Activated naive CD4-positive, alpha-beta T cell treated with anti-CD3 and anti-CD28 coated beads, Interleukin-2, amount 50 U/mL, for 72 hours (primary cell): ENCODE measurements around the gene CDKL2. TPM values are rescaled to one million over a fixed set of nuclear protein-coding genes. Genes with fewer than 3 reads are reported as not detected.
"Not testable (repeated sequence)": the region's sequence is repeated elsewhere in the genome, so short reads cannot be mapped to it uniquely, and the experiment has no call there.

Experiments
- ATAC-seq, 2 donors: fragments of 150-1000 bp; cut with Tn5 transposase; 2 replicates each; pipeline ENCODE4 v1.10.0; 2021; ENCODE audit warnings: mild to moderate bottlenecking in 2 of 2, moderate library complexity in 2 of 2
- DNase-seq, 2 donors: peaks; one replicate each; pipeline ENCODE4 v3.0.0; 2021 to 2022; ENCODE audit warnings: low spot score in 2 of 2
- H3K27ac Mint-ChIP-seq, 2 donors: one replicate each; pipeline ENCODE4 v1.8.0; 2022; ENCODE audit warnings: mild to moderate bottlenecking in 2 of 2, mixed read lengths in 2 of 2
- H3K36me3 Mint-ChIP-seq, 2 donors: one replicate each; pipeline ENCODE4 v1.8.0; 2022; ENCODE audit warnings: mixed read lengths in 2 of 2
- H3K9me3 Mint-ChIP-seq, 2 donors: one replicate each; pipeline ENCODE4 v1.8.0; 2022; ENCODE audit warnings: mixed read lengths in 2 of 2
- total RNA-seq, 2 donors: library from RNA; stranded (reverse); gene quantifications; one replicate each; pipeline ENCODE4 v1.2.3, GENCODE V29; 2022

The CDKL2 gene
- total RNA-seq, 2 donors from 2014 or later, result 1.5 to 2.9 TPM

DNA sequence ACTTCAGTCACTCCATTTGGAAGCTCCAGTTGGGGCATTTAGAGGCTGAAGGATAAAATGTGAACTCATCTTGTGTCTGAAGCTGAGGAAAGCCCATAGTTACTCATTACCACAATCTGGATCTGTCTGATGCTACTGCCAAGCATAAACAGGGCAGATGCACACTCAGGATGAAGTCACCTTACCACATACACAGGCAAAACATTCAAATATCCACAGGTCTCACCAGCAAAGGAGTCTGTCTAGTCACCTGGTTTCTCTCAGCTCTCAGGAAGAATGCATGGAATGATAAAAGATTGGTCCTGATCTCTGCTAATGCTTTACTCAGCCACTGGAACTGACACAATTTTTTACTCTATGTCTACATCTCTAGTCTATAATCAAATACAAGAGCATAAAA lies 87.5 kb downstream of the CDKL2 start:
- Mint-ChIP-seq H3K27ac (no peak overlapping the region), H3K9me3 (no peaks in the 10 kb centered on the region), H3K36me3 (no peaks in the 10 kb centered on the region)
- ATAC-seq (peak; percentile 34 to 64), DNase-seq (no peak)

DNA sequence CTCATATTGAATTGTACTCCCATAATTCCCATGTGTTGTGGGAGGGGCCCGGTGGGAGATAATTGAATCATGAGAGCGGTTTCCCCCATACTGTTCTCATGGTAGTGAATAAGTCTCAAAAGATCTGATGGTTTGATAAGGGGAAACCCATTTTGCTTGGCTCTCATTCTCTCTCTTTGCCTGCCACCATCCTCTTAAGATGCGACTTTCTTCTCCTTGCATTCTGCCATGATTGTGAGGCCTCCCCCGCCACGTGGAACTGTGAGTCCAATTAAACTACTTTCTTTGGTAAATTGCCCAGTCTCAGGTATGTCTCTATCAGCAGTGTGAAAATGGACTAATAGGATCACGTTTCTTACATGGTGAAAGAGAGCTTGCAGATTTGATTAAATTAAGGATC lies 93.0 kb downstream of the CDKL2 start:
- H3K27ac Mint-ChIP-seq, ATAC-seq, H3K9me3 Mint-ChIP-seq, DNase-seq: not testable (repeated sequence)
- H3K36me3 Mint-ChIP-seq, result peaks cover 12 to 13% of the 10 kb centered on the region in 2 donors

DNA sequence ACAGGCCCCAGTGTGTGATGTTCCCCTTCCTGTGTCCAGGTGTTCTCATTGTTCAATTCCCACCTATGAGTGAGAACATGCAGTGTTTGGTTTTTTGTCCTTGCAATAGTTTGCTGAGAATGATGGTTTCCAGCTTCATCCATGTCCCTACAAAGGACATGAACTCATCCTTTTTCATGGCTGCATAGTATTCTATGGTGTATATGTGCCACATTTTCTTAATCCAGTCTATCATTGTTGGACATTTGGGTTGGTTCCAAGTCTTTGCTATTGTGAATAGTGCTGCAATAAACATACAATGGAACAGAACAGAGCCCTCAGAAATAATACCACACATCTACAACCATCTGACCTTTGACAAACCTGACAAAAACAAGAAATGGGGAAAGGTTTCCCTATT lies 96.4 kb downstream of the CDKL2 start:
- H3K36me3 Mint-ChIP-seq, result peaks cover 34 to 35% of the 10 kb centered on the region in 2 donors
- H3K27ac Mint-ChIP-seq, DNase-seq, ATAC-seq: not testable (repeated sequence)
- peaks cover 13 to 25% of the 10 kb centered on the region in 2 donors for H3K9me3 Mint-ChIP-seq

DNA sequence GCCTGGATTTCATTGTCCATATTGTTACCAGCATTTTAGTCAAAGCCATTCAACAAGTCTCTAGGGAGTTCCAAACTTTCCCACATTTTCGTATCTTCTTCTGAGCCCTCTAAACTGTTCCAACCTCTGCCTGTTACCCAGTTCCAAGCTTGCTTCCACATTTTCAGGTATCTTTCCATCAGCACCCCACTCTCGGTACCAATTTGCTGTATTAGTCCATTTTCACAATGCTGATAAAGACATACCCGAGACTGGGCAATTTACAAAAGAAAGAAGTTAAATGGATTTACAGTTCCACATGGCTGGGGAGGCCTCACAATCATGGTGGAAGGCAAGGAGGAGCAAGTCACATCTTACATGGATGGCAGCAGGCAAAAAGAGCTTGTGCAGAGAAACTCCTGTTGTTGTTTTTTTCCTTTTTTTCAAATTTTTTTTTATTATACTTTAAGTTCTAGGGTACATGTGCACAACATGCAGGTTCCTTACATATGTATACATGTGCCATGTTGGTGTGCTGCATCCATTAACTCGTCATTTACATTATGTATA lies 96.9 kb downstream of the CDKL2 start:
- Mint-ChIP-seq H3K9me3 (peaks cover 13 to 25% of the 10 kb centered on the region in 2 donors), H3K36me3 (peaks cover 34 to 35% of the 10 kb centered on the region in 2 donors)
- ATAC-seq, DNase-seq, H3K27ac Mint-ChIP-seq: not testable (repeated sequence)

DNA sequence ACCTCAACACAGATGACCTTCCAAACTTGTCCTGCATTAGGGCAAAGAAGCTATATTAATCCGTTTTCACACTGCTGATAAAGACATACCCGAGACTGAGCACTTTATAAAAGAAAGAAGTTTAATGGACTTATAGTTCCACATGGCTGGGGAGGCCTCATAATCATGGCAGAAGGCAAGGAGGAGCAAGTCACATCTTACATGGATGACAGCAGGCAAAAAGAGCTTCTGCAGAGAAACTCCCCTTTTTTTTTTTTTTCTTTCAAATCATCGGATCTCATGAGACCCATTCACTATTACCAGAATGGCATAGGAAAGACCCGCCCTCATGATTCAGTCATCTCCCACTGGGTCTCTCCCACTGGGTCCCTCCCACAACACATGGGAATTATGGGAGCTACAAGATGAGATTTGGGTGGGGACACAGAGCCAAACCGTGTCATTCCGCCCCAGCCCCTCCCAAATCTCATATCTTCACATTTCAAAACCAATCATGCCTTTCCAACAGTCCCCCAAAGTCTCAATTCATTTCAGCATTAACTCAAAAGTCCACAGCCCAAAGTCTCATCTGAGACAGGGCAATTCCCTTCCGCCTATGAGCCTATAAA lies 98.7 kb downstream of the CDKL2 start:
- Mint-ChIP-seq H3K36me3 (peaks cover 40 to 45% of the 10 kb centered on the region in 2 donors), H3K9me3 (peaks cover 13 to 25% of the 10 kb centered on the region in 2 donors)
- DNase-seq, H3K27ac Mint-ChIP-seq, ATAC-seq: not testable (repeated sequence)

DNA sequence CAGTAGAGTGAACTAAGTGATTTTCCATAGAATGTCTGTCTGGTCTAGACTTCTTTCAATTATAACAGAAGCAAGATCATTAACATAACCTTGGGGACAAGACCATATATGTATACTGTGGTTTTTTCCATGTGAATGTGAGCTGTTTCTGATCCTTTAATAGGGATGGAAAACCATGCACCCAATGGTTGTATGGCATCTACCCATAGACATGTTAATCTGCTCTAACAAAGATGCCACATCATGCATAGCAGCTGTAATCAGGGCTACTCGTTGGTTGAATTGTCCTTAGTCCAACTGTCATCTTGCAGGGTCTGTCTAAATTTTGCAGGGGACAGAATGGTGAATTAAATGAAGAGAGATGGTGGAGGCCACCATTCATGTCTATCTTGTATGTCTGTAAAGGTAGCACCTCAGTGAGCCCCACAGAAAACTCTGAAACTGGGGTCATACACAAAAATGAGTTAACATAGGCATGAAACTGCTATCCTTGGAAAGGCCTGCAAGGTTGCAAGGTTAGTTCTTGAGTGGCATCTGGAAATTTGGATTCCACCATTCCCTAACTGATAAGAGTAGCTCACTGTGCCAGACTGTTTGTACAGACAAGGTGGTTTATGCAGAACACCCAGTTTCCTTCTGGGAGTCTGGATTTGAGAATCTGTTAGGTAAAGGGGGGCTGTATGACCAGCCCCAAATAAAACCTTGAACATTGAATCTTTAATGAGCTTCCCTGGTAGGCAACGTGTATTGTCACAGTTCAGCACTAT lies 99.6 kb downstream of the CDKL2 start:
- DNase-seq, result no peak
- ATAC-seq, result no peak
- peaks cover 45 to 50% of the 10 kb centered on the region in 2 donors for H3K36me3 Mint-ChIP-seq
- peaks cover 13 to 25% of the 10 kb centered on the region in 2 donors for H3K9me3 Mint-ChIP-seq
- no peak overlapping the region for H3K27ac Mint-ChIP-seq

Other genes with a start within 250 kb of the CDKL2 start
- gene RCHY1, start 116.1 kb downstream of the CDKL2 start, total RNA-seq, result 10 to 100 TPM; 33.3 to 35.5 TPM
- gene THAP6, start 116.1 kb downstream of the CDKL2 start, total RNA-seq, result 10 to 100 TPM; 18.9 to 20.8 TPM
- gene ODAPH, start 74.5 kb downstream of the CDKL2 start, total RNA-seq, result not detected
- gene G3BP2, start 42.9 kb upstream of the CDKL2 start, total RNA-seq, result 100 to 1,000 TPM; 118 to 122 TPM
- gene USO1, start 94.0 kb upstream of the CDKL2 start, total RNA-seq, result 10 to 100 TPM; 44.7 to 50.6 TPM